Progenitor cell of endocrine pancreas (in vitro differentiated cells): Measurements from ENCODE around the gene CHMP1A. TPM values are rescaled to one million over a fixed set of nuclear protein-coding genes. Genes with fewer than 3 reads are reported as not detected.
"Not testable (repeated sequence)": the region's sequence is repeated elsewhere in the genome, so short reads cannot be mapped to it uniquely, and the experiment has no call there.

Experiments
- DNase-seq: peaks from one replicate; pipeline ENCODE4 v3.0.0; 2021; ENCODE audit warnings: low spot score; ENCODE audit not compliant: unreplicated experiment
- H3K27ac Mint-ChIP-seq: 2 replicates; pipeline ENCODE4 v1.8.0; 2021; ENCODE audit warnings: mild to moderate bottlenecking, moderate library complexity, mixed read lengths
- H3K27me3 Mint-ChIP-seq: 2 replicates; pipeline ENCODE4 v1.8.0; 2021; ENCODE audit warnings: mixed read lengths
- H3K36me3 Mint-ChIP-seq: 2 replicates; pipeline ENCODE4 v1.8.0; 2022; ENCODE audit warnings: mixed read lengths; ENCODE audit not compliant: insufficient read depth
- H3K4me1 Mint-ChIP-seq: 2 replicates; pipeline ENCODE4 v1.8.0; 2021; ENCODE audit warnings: low read depth, mixed read lengths
- H3K4me3 Mint-ChIP-seq: 2 replicates; pipeline ENCODE4 v1.8.0; 2021; ENCODE audit warnings: low read depth, mild to moderate bottlenecking, moderate library complexity, mixed read lengths
- H3K9me3 Mint-ChIP-seq: 2 replicates; pipeline ENCODE4 v1.8.0; 2021; ENCODE audit warnings: low read depth, mixed read lengths
- total RNA-seq: library from RNA; stranded (reverse); gene quantifications from 2 replicates; pipeline ENCODE4 v1.2.1, GENCODE V29; 2021
- TF ChIP-seq, protein P1 (sequence below): fragments of 200-600 bp; sonication (generic); IDR thresholded peaks from one replicate; pipeline ENCODE4 v1.5.0; 2021; ENCODE audit warnings: antibody characterized with exemption, mild to moderate bottlenecking; ENCODE audit not compliant: unreplicated experiment

Gene CHMP1A
- total RNA-seq, 1 donor from 2014 or later: 105 TPM

- DNase-seq: no peak
- no peak overlapping the region for H3K4me3 Mint-ChIP-seq
- TF ChIP-seq, protein P1, sequence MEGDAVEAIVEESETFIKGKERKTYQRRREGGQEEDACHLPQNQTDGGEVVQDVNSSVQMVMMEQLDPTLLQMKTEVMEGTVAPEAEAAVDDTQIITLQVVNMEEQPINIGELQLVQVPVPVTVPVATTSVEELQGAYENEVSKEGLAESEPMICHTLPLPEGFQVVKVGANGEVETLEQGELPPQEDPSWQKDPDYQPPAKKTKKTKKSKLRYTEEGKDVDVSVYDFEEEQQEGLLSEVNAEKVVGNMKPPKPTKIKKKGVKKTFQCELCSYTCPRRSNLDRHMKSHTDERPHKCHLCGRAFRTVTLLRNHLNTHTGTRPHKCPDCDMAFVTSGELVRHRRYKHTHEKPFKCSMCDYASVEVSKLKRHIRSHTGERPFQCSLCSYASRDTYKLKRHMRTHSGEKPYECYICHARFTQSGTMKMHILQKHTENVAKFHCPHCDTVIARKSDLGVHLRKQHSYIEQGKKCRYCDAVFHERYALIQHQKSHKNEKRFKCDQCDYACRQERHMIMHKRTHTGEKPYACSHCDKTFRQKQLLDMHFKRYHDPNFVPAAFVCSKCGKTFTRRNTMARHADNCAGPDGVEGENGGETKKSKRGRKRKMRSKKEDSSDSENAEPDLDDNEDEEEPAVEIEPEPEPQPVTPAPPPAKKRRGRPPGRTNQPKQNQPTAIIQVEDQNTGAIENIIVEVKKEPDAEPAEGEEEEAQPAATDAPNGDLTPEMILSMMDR: no peak
- H3K9me3 Mint-ChIP-seq: peaks cover 6% of the 10 kb centered on the region
- no peaks in the 10 kb centered on the region for H3K27me3 Mint-ChIP-seq
- no peak overlapping the region for H3K27ac Mint-ChIP-seq
- H3K4me1 Mint-ChIP-seq: no peaks in the 10 kb centered on the region
- peaks cover 49% of the 10 kb centered on the region for H3K36me3 Mint-ChIP-seq
Observed at GRCh38 chr16:89678258-89678657, 20.8 kb upstream of the CHMP1A start.

- no peak for DNase-seq
- Mint-ChIP-seq H3K27me3 (no peaks in the 10 kb centered on the region), H3K36me3 (peaks cover 19% of the 10 kb centered on the region), H3K27ac (no peak overlapping the region), H3K4me1 (no peaks in the 10 kb centered on the region), H3K9me3 (no peaks in the 10 kb centered on the region), H3K4me3 (no peak overlapping the region)
- TF ChIP-seq, protein P1: no peak
Observed at GRCh38 chr16:89672177-89672941, 14.9 kb upstream of the CHMP1A start.

DNA sequence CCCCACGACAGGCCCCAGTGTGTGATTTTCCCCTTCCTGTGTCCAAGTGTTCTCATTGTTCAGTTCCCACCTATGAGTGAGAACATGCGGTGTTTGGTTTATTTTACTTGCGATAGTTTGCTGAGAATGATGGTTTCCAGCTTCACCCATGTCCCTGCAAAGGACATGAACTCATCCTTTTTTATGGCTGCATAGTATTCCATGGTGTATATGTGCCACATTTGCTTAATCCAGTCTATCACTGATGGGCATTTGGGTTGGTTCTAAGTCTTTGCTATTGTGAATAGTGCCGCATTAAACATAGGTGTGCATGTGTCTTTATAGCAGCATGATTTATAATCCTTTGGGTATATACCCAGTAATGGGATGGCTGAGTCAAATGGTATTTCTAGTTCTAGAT, 14.1 kb upstream of the CHMP1A start:
- peaks cover 18% of the 10 kb centered on the region for H3K36me3 Mint-ChIP-seq
- not testable (repeated sequence) for H3K27ac Mint-ChIP-seq, H3K4me1 Mint-ChIP-seq, H3K4me3 Mint-ChIP-seq, H3K9me3 Mint-ChIP-seq, H3K27me3 Mint-ChIP-seq, DNase-seq

GRCh38 chr16:89670496-89671431, 13.3 kb upstream of the CHMP1A start:
- Mint-ChIP-seq H3K36me3 (peaks cover 24% of the 10 kb centered on the region), H3K4me3 (no peak overlapping the region), H3K27ac (peak overlapping the region; percentile 73), H3K9me3 (peaks cover 7% of the 10 kb centered on the region), H3K27me3 (no peaks in the 10 kb centered on the region), H3K4me1 (no peaks in the 10 kb centered on the region)
- DNase-seq: no peak
- TF ChIP-seq, protein P1: no peak

- Mint-ChIP-seq H3K4me1 (no peaks in the 10 kb centered on the region), H3K27ac (no peak overlapping the region), H3K27me3 (no peaks in the 10 kb centered on the region), H3K4me3 (no peak overlapping the region), H3K36me3 (peaks cover 22% of the 10 kb centered on the region), H3K9me3 (peaks cover 7% of the 10 kb centered on the region)
- TF ChIP-seq, protein P1: no peak
- no peak for DNase-seq
Observed at GRCh38 chr16:89669755-89670154, 12.2 kb upstream of the CHMP1A start.
